WTC11 (cell line): Measurements from ENCODE around the gene PACS1. TPM values are rescaled to one million over a fixed set of nuclear protein-coding genes. Genes with fewer than 3 reads are reported as not detected.

Source experiments
- ATAC-seq: fragments of 200-7000 bp; cut with Tn5 transposase; 2 replicates; pipeline ENCODE4 v1.10.0; 2021; ENCODE audit warnings: mild to moderate bottlenecking, moderate library complexity
- CTCF ChIA-PET: fragments of 300-600 bp; sonication (Branson Sonifier 250); formaldehyde crosslinking; loops from one replicate; lab custom pipeline; 2021; ENCODE audit warnings: antibody characterized with exemption; lab: Charles Lee
- POLR2A ChIA-PET: fragments of 350-600 bp; sonication (Branson Sonifier 250); formaldehyde crosslinking; loops from one replicate; lab custom pipeline; 2021; ENCODE audit warnings: antibody characterized with exemption; lab: Charles Lee
- DNase-seq: peaks from one replicate; pipeline ENCODE4 v3.0.0; 2021; ENCODE audit warnings: low spot score
- H3K27ac Mint-ChIP-seq: 2 replicates; pipeline ENCODE4 v1.8.0; 2021; ENCODE audit warnings: mixed read lengths
- H3K27me3 Mint-ChIP-seq: 2 replicates; pipeline ENCODE4 v1.8.0; 2021; ENCODE audit warnings: low read depth, mild to moderate bottlenecking, moderate library complexity, mixed read lengths
- H3K36me3 Mint-ChIP-seq: 2 replicates; pipeline ENCODE4 v1.8.0; 2021; ENCODE audit warnings: mixed read lengths
- H3K4me1 Mint-ChIP-seq: 2 replicates; pipeline ENCODE4 v1.8.0; 2022; ENCODE audit warnings: mixed read lengths
- H3K4me3 Mint-ChIP-seq: 2 replicates; pipeline ENCODE4 v1.8.0; 2021; ENCODE audit warnings: mild to moderate bottlenecking, moderate library complexity, mixed read lengths
- H3K9me3 Mint-ChIP-seq: 2 replicates; pipeline ENCODE4 v1.8.0; 2021; ENCODE audit warnings: mixed read lengths
- FOXK1 ChIP-seq: sonication (generic); formaldehyde crosslinking; IDR thresholded peaks from 2 replicates; pipeline ENCODE4 v1.8.0; 2022; ENCODE audit warnings: mild to moderate bottlenecking, moderate library complexity, missing genetic modification reagents
- FOXP1 ChIP-seq: sonication (generic); formaldehyde crosslinking; IDR thresholded peaks from 2 replicates; pipeline ENCODE4 v1.8.0; 2022; ENCODE audit warnings: missing genetic modification reagents, mild to moderate bottlenecking, moderate library complexity, borderline replicate concordance
- JUN ChIP-seq: sonication (generic); formaldehyde crosslinking; IDR thresholded peaks from 2 replicates; pipeline ENCODE4 v1.8.0; 2023; ENCODE audit warnings: mild to moderate bottlenecking, missing genetic modification reagents
- MXD4 ChIP-seq: fragments of 250-450 bp; sonication (Bioruptor Pico); IDR thresholded peaks from 2 replicates; pipeline ENCODE4 v1.8.0; 2021; ENCODE audit warnings: mild to moderate bottlenecking, moderate library complexity, borderline replicate concordance
- NFYB ChIP-seq: sonication (generic); formaldehyde crosslinking; conservative IDR thresholded peaks from 2 replicates; pipeline ENCODE4 v1.8.0; 2022; ENCODE audit warnings: low read depth, missing genetic modification reagents
- NR3C1 ChIP-seq: sonication (generic); formaldehyde crosslinking; conservative IDR thresholded peaks from 2 replicates; pipeline ENCODE4 v1.8.1; 2023; ENCODE audit warnings: low read depth, mild to moderate bottlenecking, missing genetic modification reagents
- TCF7 ChIP-seq: sonication (generic); formaldehyde crosslinking; IDR thresholded peaks from 2 replicates; pipeline ENCODE4 v1.8.0; 2022; ENCODE audit warnings: mild to moderate bottlenecking, low read depth, missing genetic modification reagents, moderate library complexity
- TEAD4 ChIP-seq: sonication (generic); formaldehyde crosslinking; IDR thresholded peaks from 2 replicates; pipeline ENCODE4 v1.8.0; 2022; ENCODE audit warnings: mild to moderate bottlenecking, missing genetic modification reagents
- ZNF263 ChIP-seq: sonication (generic); formaldehyde crosslinking; IDR thresholded peaks from 2 replicates; pipeline ENCODE4 v1.8.1; 2022; ENCODE audit warnings: low read depth, mild to moderate bottlenecking, moderate library complexity, missing genetic modification reagents
- ZNF423 ChIP-seq: fragments of 250-450 bp; sonication (Bioruptor Pico); IDR thresholded peaks from 2 replicates; pipeline ENCODE4 v2.1.2; 2022; ENCODE audit warnings: mild to moderate bottlenecking, moderate library complexity
- total RNA-seq: library from RNA; stranded (reverse); gene quantifications from 3 replicates; pipeline ENCODE4 v1.2.3, GENCODE V29; 2021
- TF ChIP-seq, protein P1 (sequence below): fragments of 200-600 bp; IDR thresholded peaks from 2 replicates; pipeline ENCODE4 v1.8.0; 2022; ENCODE audit warnings: antibody characterized with exemption
- TF ChIP-seq, protein P2 (sequence below): fragments of 250-450 bp; sonication (Bioruptor Pico); IDR thresholded peaks from 2 replicates; pipeline ENCODE4 v2.1.2; 2022; ENCODE audit warnings: mild to moderate bottlenecking, moderate library complexity
- TF ChIP-seq, protein P3 (sequence below): sonication (generic); formaldehyde crosslinking; conservative IDR thresholded peaks from 2 replicates; pipeline ENCODE4 v1.8.1; 2023; ENCODE audit warnings: mild to moderate bottlenecking, low read depth, missing genetic modification reagents, moderate library complexity
- TF ChIP-seq, protein P4 (sequence below): fragments of 250-450 bp; sonication (Bioruptor Pico); IDR thresholded peaks from 2 replicates; pipeline ENCODE4 v1.9.0; 2021; ENCODE audit warnings: mild to moderate bottlenecking
- TF ChIP-seq, protein P5 (sequence below): sonication (generic); formaldehyde crosslinking; IDR thresholded peaks from 2 replicates; pipeline ENCODE4 v1.8.1; 2022; ENCODE audit warnings: missing genetic modification reagents, borderline replicate concordance
- TF ChIP-seq, protein P6 (sequence below): sonication (generic); formaldehyde crosslinking; IDR thresholded peaks from 2 replicates; pipeline ENCODE4 v1.8.1; 2022; ENCODE audit warnings: mild to moderate bottlenecking, moderate library complexity, missing genetic modification reagents
- TF ChIP-seq, protein P7 (sequence below): sonication (generic); formaldehyde crosslinking; IDR thresholded peaks from 2 replicates; pipeline ENCODE4 v1.8.1; 2023; ENCODE audit warnings: mild to moderate bottlenecking, missing genetic modification reagents, borderline replicate concordance
- TF ChIP-seq, protein P8 (sequence below): sonication (generic); formaldehyde crosslinking; IDR thresholded peaks from 2 replicates; pipeline ENCODE4 v1.8.1; 2022; ENCODE audit warnings: low read depth, missing genetic modification reagents, borderline replicate concordance

The PACS1 gene
- total RNA-seq, 1 experiment from 2014 or later: 34.8 TPM

DNA sequence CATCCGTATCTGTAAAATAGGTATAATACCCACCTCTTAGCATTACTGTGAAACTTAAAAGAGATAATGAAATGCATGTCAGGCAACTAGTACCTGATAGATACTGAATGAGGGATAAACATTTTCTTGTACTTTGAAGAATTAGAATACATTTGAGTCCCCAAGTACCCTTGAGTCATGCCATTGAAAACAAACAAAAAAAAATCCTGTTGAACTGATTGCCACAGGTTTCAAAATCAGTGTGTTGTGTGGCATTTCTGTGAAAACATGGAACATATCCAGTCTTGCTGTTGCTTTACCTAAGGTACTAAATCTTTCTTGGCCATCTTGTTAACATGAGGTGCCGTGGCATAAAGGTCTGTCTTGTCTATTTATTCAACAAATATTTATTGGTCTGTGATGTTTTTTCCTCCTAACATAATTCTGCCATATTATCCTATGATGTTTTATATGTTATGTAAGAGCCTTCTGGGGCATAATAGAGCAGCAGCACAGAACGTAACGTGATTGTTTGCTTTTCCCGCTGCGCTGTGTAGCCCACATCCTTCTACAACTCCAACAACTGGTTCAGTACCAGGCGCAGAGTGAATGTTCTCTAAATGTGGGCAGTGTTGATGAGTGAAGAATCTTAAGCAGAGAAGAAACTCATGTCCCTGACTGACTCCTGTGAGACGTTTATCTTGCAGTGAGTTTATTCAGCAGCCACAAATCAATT is 119.1 kb downstream of the PACS1 start:
- H3K27ac Mint-ChIP-seq: no peak overlapping the region
- CTCF ChIA-PET: no interaction called here

More for the DNA sequence above, 119.1 kb downstream of the PACS1 start:
- DNase-seq: no peak
- POLR2A ChIA-PET: no interaction called here
- Mint-ChIP-seq H3K36me3 (peaks cover 4% of the 10 kb centered on the region; the same call in 1 of the 2 replicates), H3K4me1 (peaks cover 6% of the 10 kb centered on the region; the same call in 1 of the 2 replicates), H3K27me3 (no peaks in the 10 kb centered on the region), H3K9me3 (peaks cover 13% of the 10 kb centered on the region), H3K4me3 (no peak overlapping the region)
- TF ChIP-seq, protein P1, sequence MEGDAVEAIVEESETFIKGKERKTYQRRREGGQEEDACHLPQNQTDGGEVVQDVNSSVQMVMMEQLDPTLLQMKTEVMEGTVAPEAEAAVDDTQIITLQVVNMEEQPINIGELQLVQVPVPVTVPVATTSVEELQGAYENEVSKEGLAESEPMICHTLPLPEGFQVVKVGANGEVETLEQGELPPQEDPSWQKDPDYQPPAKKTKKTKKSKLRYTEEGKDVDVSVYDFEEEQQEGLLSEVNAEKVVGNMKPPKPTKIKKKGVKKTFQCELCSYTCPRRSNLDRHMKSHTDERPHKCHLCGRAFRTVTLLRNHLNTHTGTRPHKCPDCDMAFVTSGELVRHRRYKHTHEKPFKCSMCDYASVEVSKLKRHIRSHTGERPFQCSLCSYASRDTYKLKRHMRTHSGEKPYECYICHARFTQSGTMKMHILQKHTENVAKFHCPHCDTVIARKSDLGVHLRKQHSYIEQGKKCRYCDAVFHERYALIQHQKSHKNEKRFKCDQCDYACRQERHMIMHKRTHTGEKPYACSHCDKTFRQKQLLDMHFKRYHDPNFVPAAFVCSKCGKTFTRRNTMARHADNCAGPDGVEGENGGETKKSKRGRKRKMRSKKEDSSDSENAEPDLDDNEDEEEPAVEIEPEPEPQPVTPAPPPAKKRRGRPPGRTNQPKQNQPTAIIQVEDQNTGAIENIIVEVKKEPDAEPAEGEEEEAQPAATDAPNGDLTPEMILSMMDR: no peak
- TF ChIP-seq NFYB (CRISPR knock-in tag): no peak
- no peak for TF ChIP-seq JUN (CRISPR knock-in tag)
- TF ChIP-seq ZNF423: no peak
- TF ChIP-seq, protein P2, sequence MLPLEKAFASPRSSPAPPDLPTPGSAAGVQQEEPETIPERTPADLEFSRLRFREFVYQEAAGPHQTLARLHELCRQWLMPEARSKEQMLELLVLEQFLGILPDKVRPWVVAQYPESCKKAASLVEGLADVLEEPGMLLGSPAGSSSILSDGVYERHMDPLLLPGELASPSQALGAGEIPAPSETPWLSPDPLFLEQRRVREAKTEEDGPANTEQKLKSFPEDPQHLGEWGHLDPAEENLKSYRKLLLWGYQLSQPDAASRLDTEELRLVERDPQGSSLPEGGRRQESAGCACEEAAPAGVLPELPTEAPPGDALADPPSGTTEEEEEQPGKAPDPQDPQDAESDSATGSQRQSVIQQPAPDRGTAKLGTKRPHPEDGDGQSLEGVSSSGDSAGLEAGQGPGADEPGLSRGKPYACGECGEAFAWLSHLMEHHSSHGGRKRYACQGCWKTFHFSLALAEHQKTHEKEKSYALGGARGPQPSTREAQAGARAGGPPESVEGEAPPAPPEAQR (CRISPR knock-in tag): no peak
- TF ChIP-seq FOXK1 (CRISPR knock-in tag): no peak
- no peak for TF ChIP-seq TCF7 (CRISPR knock-in tag)
- TF ChIP-seq, protein P3, sequence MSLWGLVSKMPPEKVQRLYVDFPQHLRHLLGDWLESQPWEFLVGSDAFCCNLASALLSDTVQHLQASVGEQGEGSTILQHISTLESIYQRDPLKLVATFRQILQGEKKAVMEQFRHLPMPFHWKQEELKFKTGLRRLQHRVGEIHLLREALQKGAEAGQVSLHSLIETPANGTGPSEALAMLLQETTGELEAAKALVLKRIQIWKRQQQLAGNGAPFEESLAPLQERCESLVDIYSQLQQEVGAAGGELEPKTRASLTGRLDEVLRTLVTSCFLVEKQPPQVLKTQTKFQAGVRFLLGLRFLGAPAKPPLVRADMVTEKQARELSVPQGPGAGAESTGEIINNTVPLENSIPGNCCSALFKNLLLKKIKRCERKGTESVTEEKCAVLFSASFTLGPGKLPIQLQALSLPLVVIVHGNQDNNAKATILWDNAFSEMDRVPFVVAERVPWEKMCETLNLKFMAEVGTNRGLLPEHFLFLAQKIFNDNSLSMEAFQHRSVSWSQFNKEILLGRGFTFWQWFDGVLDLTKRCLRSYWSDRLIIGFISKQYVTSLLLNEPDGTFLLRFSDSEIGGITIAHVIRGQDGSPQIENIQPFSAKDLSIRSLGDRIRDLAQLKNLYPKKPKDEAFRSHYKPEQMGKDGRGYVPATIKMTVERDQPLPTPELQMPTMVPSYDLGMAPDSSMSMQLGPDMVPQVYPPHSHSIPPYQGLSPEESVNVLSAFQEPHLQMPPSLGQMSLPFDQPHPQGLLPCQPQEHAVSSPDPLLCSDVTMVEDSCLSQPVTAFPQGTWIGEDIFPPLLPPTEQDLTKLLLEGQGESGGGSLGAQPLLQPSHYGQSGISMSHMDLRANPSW (CRISPR knock-in tag): no peak
- TF ChIP-seq, protein P4, sequence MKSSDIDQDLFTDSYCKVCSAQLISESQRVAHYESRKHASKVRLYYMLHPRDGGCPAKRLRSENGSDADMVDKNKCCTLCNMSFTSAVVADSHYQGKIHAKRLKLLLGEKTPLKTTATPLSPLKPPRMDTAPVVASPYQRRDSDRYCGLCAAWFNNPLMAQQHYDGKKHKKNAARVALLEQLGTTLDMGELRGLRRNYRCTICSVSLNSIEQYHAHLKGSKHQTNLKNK (CRISPR knock-in tag): no peak
- TF ChIP-seq, protein P5, sequence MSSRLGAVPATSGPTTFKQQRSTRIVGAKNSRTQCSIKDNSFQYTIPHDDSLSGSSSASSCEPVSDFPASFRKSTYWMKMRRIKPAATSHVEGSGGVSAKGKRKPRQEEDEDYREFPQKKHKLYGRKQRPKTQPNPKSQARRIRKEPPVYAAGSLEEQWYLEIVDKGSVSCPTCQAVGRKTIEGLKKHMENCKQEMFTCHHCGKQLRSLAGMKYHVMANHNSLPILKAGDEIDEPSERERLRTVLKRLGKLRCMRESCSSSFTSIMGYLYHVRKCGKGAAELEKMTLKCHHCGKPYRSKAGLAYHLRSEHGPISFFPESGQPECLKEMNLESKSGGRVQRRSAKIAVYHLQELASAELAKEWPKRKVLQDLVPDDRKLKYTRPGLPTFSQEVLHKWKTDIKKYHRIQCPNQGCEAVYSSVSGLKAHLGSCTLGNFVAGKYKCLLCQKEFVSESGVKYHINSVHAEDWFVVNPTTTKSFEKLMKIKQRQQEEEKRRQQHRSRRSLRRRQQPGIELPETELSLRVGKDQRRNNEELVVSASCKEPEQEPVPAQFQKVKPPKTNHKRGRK (CRISPR knock-in tag): no peak
- no peak for TF ChIP-seq NR3C1 (CRISPR knock-in tag)
- TF ChIP-seq MXD4 (CRISPR knock-in tag): no peak
- TF ChIP-seq, protein P6, sequence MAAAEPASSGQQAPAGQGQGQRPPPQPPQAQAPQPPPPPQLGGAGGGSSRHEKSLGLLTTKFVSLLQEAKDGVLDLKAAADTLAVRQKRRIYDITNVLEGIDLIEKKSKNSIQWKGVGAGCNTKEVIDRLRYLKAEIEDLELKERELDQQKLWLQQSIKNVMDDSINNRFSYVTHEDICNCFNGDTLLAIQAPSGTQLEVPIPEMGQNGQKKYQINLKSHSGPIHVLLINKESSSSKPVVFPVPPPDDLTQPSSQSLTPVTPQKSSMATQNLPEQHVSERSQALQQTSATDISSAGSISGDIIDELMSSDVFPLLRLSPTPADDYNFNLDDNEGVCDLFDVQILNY: no peak
- TF ChIP-seq, protein P7, sequence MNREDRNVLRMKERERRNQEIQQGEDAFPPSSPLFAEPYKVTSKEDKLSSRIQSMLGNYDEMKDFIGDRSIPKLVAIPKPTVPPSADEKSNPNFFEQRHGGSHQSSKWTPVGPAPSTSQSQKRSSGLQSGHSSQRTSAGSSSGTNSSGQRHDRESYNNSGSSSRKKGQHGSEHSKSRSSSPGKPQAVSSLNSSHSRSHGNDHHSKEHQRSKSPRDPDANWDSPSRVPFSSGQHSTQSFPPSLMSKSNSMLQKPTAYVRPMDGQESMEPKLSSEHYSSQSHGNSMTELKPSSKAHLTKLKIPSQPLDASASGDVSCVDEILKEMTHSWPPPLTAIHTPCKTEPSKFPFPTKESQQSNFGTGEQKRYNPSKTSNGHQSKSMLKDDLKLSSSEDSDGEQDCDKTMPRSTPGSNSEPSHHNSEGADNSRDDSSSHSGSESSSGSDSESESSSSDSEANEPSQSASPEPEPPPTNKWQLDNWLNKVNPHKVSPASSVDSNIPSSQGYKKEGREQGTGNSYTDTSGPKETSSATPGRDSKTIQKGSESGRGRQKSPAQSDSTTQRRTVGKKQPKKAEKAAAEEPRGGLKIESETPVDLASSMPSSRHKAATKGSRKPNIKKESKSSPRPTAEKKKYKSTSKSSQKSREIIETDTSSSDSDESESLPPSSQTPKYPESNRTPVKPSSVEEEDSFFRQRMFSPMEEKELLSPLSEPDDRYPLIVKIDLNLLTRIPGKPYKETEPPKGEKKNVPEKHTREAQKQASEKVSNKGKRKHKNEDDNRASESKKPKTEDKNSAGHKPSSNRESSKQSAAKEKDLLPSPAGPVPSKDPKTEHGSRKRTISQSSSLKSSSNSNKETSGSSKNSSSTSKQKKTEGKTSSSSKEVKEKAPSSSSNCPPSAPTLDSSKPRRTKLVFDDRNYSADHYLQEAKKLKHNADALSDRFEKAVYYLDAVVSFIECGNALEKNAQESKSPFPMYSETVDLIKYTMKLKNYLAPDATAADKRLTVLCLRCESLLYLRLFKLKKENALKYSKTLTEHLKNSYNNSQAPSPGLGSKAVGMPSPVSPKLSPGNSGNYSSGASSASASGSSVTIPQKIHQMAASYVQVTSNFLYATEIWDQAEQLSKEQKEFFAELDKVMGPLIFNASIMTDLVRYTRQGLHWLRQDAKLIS (CRISPR knock-in tag): no peak
- TF ChIP-seq, protein P8, sequence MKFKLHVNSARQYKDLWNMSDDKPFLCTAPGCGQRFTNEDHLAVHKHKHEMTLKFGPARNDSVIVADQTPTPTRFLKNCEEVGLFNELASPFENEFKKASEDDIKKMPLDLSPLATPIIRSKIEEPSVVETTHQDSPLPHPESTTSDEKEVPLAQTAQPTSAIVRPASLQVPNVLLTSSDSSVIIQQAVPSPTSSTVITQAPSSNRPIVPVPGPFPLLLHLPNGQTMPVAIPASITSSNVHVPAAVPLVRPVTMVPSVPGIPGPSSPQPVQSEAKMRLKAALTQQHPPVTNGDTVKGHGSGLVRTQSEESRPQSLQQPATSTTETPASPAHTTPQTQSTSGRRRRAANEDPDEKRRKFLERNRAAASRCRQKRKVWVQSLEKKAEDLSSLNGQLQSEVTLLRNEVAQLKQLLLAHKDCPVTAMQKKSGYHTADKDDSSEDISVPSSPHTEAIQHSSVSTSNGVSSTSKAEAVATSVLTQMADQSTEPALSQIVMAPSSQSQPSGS (CRISPR knock-in tag): no peak
- TF ChIP-seq FOXP1 (CRISPR knock-in tag): no peak
- TF ChIP-seq ZNF263 (CRISPR knock-in tag): no peak
- no peak for TF ChIP-seq TEAD4 (CRISPR knock-in tag)
- ATAC-seq: no peak
